ENCODE results near the gene GPC6.

GPC6 gene

GRCh38 chr13:93947651-93948050 is 721.0 kb downstream of the GPC6 start:
- H3K4me2 ChIP-seq (ENCODE audit: low read depth, low read length, poor library complexity, severe bottlenecking) = no peak overlapping the region
- no peak overlapping the region for H3K9ac ChIP-seq (ENCODE audit: low read length)
- H3K79me2 ChIP-seq (ENCODE audit: insufficient read depth, low read length) = no peaks in the 10 kb centered on the region
- TF ChIP-seq CTCF (IDR thresholded peaks at IDR 0.05; ENCODE audit: insufficient read depth, low read length, poor library complexity, severe bottlenecking) (no peak), EZH2phosphoT487 (conservative IDR thresholded peaks at IDR 0.05; ENCODE audit: low read length) (no peak)
- no peak overlapping the region for H3K27ac ChIP-seq (ENCODE audit: low read depth, low read length)
- no peaks in the 10 kb centered on the region for H3K9me3 ChIP-seq (ENCODE audit: insufficient read depth, low read length)
- no peaks in the 10 kb centered on the region for H3K27me3 ChIP-seq (ENCODE audit: low read length)
- H2AFZ ChIP-seq (ENCODE audit: low read depth, low read length, severe bottlenecking) = no peak overlapping the region
- no peaks in the 10 kb centered on the region for H3F3A ChIP-seq (ENCODE audit: insufficient read depth)
- H3K9me2 ChIP-seq (replicated peaks; ENCODE audit: insufficient read depth, low read length) = no peaks in the 10 kb centered on the region; the same call in 1 of the 2 replicates
- H3K36me3 ChIP-seq (ENCODE audit: low read length) = no peaks in the 10 kb centered on the region
- no peak overlapping the region for H3K4me3 ChIP-seq (ENCODE audit: insufficient read depth, low read length, poor library complexity, severe bottlenecking)
- no peaks in the 10 kb centered on the region for H4K20me1 ChIP-seq (ENCODE audit: low read depth, low read length)

- H3K4me3 ChIP-seq (ENCODE audit: insufficient read depth, low read length, poor library complexity, severe bottlenecking) = no peak overlapping the region
- no peak overlapping the region for H3K4me2 ChIP-seq (ENCODE audit: low read depth, low read length, poor library complexity, severe bottlenecking)
- no peak overlapping the region for H3K27ac ChIP-seq (ENCODE audit: low read depth, low read length)
- H3K36me3 ChIP-seq (ENCODE audit: low read length) = no peaks in the 10 kb centered on the region
- H3K79me2 ChIP-seq (ENCODE audit: insufficient read depth, low read length) = no peaks in the 10 kb centered on the region
- no peak overlapping the region for H2AFZ ChIP-seq (ENCODE audit: low read depth, low read length, severe bottlenecking)
- no peaks in the 10 kb centered on the region for H3K9me3 ChIP-seq (ENCODE audit: insufficient read depth, low read length)
- H3K9me2 ChIP-seq (replicated peaks; ENCODE audit: insufficient read depth, low read length) = no peaks in the 10 kb centered on the region; the same call in 1 of the 2 replicates
- no peaks in the 10 kb centered on the region for H3F3A ChIP-seq (ENCODE audit: insufficient read depth)
- H3K27me3 ChIP-seq (ENCODE audit: low read length) = no peaks in the 10 kb centered on the region
- no peak overlapping the region for H3K9ac ChIP-seq (ENCODE audit: low read length)
- no peaks in the 10 kb centered on the region for H4K20me1 ChIP-seq (ENCODE audit: low read depth, low read length)
- no peak for TF ChIP-seq CTCF (IDR thresholded peaks at IDR 0.05; ENCODE audit: insufficient read depth, low read length, poor library complexity, severe bottlenecking)
- TF ChIP-seq EZH2phosphoT487 (conservative IDR thresholded peaks at IDR 0.05; ENCODE audit: low read length) = no peak
Measured at GRCh38 chr13:93948162-93948922, 721.7 kb downstream of the GPC6 start.

GRCh38 chr13:93951108-93951507 is 724.5 kb downstream of the GPC6 start:
- no peaks in the 10 kb centered on the region for H3K9me3 ChIP-seq (ENCODE audit: insufficient read depth, low read length)
- H3K4me2 ChIP-seq (ENCODE audit: low read depth, low read length, poor library complexity, severe bottlenecking) = no peak overlapping the region
- H4K20me1 ChIP-seq (ENCODE audit: low read depth, low read length) = no peaks in the 10 kb centered on the region
- no peak for TF ChIP-seq CTCF (IDR thresholded peaks at IDR 0.05; ENCODE audit: insufficient read depth, low read length, poor library complexity, severe bottlenecking)
- no peak for TF ChIP-seq EZH2phosphoT487 (conservative IDR thresholded peaks at IDR 0.05; ENCODE audit: low read length)
- no peak overlapping the region for H2AFZ ChIP-seq (ENCODE audit: low read depth, low read length, severe bottlenecking)
- no peak overlapping the region for H3K4me3 ChIP-seq (ENCODE audit: insufficient read depth, low read length, poor library complexity, severe bottlenecking)
- H3F3A ChIP-seq (ENCODE audit: insufficient read depth) = no peaks in the 10 kb centered on the region
- H3K9ac ChIP-seq (ENCODE audit: low read length) = no peak overlapping the region
- H3K27me3 ChIP-seq (ENCODE audit: low read length) = no peaks in the 10 kb centered on the region
- no peaks in the 10 kb centered on the region; the same call in 1 of the 2 replicates for H3K9me2 ChIP-seq (replicated peaks; ENCODE audit: insufficient read depth, low read length)
- no peaks in the 10 kb centered on the region for H3K79me2 ChIP-seq (ENCODE audit: insufficient read depth, low read length)
- no peak overlapping the region for H3K27ac ChIP-seq (ENCODE audit: low read depth, low read length)
- H3K36me3 ChIP-seq (ENCODE audit: low read length) = no peaks in the 10 kb centered on the region
